ENCODE measurements around the gene MAU2. TPM values are rescaled to one million over a fixed set of nuclear protein-coding genes. Genes with fewer than 3 reads are reported as not detected.
"Not testable (repeated sequence)": the region's sequence is repeated elsewhere in the genome, so short reads cannot be mapped to it uniquely, and the experiment has no call there.

The MAU2 gene
- total and polyA plus RNA-seq, 4 donors: 7.5 to 31.0 (median 17.9) TPM

- no peaks in the 10 kb centered on the region for H3K27me3 ChIP-seq (ENCODE audit: control insufficient read depth in 4 of 4, insufficient read depth in 4 of 4, low read length in 3 of 4)
- H3K27ac ChIP-seq (ENCODE audit: low read depth in 1 of 2, low read length in 2 of 2): no peak overlapping the region
- peaks cover 23 to 80% (median 53%) of the 10 kb centered on the region in 4 donors for H3K36me3 ChIP-seq (ENCODE audit: control insufficient read depth in 4 of 4, insufficient read depth in 3 of 4, low read depth in 1 of 4, low read length in 3 of 4)
- no peak for TF ChIP-seq CTCF (IDR thresholded peaks at IDR 0.05; ENCODE audit: low read depth, low read length, missing input control)
- TF ChIP-seq GABPA (IDR thresholded peaks at IDR 0.05 in 1 of 2, conservative IDR thresholded peaks at IDR 0.05 in 1 of 2): no peak
- TF ChIP-seq HNF4A (conservative IDR thresholded peaks at IDR 0.05): no peak
- TF ChIP-seq YY1 (IDR thresholded peaks at IDR 0.05): no peak
- TF ChIP-seq RXRA (IDR thresholded peaks at IDR 0.05): no peak
- no peak for TF ChIP-seq FOXA2 (IDR thresholded peaks at IDR 0.05)
- no peak for TF ChIP-seq EGR1 (IDR thresholded peaks at IDR 0.05; ENCODE audit: low read depth in 2 of 2)
- no peak for TF ChIP-seq ZBTB33 (IDR thresholded peaks at IDR 0.05)
- no peak for DNase-seq (ENCODE audit: low spot score)
- no peaks in the 10 kb centered on the region for H3K9me3 ChIP-seq (ENCODE audit: control insufficient read depth in 4 of 4, low read length in 3 of 4)
- H3K4me1 ChIP-seq (ENCODE audit: control insufficient read depth in 4 of 4, insufficient read depth in 4 of 4, low read length in 3 of 4): no peaks in the 10 kb centered on the region
- 95% methylated on average over 7 of the region's 7 CpGs for WGBS
- no peak overlapping the region for H3K4me3 ChIP-seq (ENCODE audit: low read depth in 1 of 3, low read length in 3 of 3)
- H3K9ac ChIP-seq (ENCODE audit: low read depth in 1 of 2, low read length in 2 of 2): no peak overlapping the region
These were observed 28.7 kb downstream of the MAU2 start for GRCh38 chr19:19349365-19349764.

GRCh38 chr19:19350756-19351155 is 30.1 kb downstream of the MAU2 start:
- H3K36me3 ChIP-seq (ENCODE audit: control insufficient read depth in 4 of 4, insufficient read depth in 3 of 4, low read depth in 1 of 4, low read length in 3 of 4): peaks cover 26 to 80% (median 52%) of the 10 kb centered on the region in 4 donors
- H3K27me3 ChIP-seq (ENCODE audit: control insufficient read depth in 4 of 4, insufficient read depth in 4 of 4, low read length in 3 of 4); DNase-seq (ENCODE audit: low spot score); H3K4me3 ChIP-seq (ENCODE audit: low read depth in 1 of 3, low read length in 3 of 3); H3K9ac ChIP-seq (ENCODE audit: low read depth in 1 of 2, low read length in 2 of 2); H3K27ac ChIP-seq (ENCODE audit: low read depth in 1 of 2, low read length in 2 of 2); H3K9me3 ChIP-seq (ENCODE audit: control insufficient read depth in 4 of 4, low read length in 3 of 4); H3K4me1 ChIP-seq (ENCODE audit: control insufficient read depth in 4 of 4, insufficient read depth in 4 of 4, low read length in 3 of 4): not testable (repeated sequence)
- 98% methylated on average over 8 of the region's 8 CpGs for whole genome bisulfite sequencing

- Histone ChIP-seq H3K4me3 (ENCODE audit: low read depth in 1 of 3, low read length in 3 of 3) (no peak overlapping the region), H3K27ac (ENCODE audit: low read depth in 1 of 2, low read length in 2 of 2) (no peak overlapping the region), H3K4me1 (ENCODE audit: control insufficient read depth in 4 of 4, insufficient read depth in 4 of 4, low read length in 3 of 4) (no peaks in the 10 kb centered on the region), H3K36me3 (ENCODE audit: control insufficient read depth in 4 of 4, insufficient read depth in 3 of 4, low read depth in 1 of 4, low read length in 3 of 4) (peaks cover 31 to 78% (median 49%) of the 10 kb centered on the region in 4 donors), H3K27me3 (ENCODE audit: control insufficient read depth in 4 of 4, insufficient read depth in 4 of 4, low read length in 3 of 4) (no peaks in the 10 kb centered on the region), H3K9me3 (ENCODE audit: control insufficient read depth in 4 of 4, low read length in 3 of 4) (no peaks in the 10 kb centered on the region), H3K9ac (ENCODE audit: low read depth in 1 of 2, low read length in 2 of 2) (no peak overlapping the region)
- 97% methylated on average over 8 of the region's 8 CpGs for WGBS
- no peak for DNase-seq (ENCODE audit: low spot score)
- TF ChIP-seq TAF1 (conservative IDR thresholded peaks at IDR 0.05) (no peak), GABPA (IDR thresholded peaks at IDR 0.05 in 1 of 2, conservative IDR thresholded peaks at IDR 0.05 in 1 of 2) (no peak), MAX (IDR thresholded peaks at IDR 0.05) (no peak), REST (IDR thresholded peaks at IDR 0.05) (no peak), FOXA2 (IDR thresholded peaks at IDR 0.05) (no peak), YY1 (IDR thresholded peaks at IDR 0.05) (no peak)
These were observed 32.2 kb downstream of the MAU2 start for GRCh38 chr19:19352823-19353222.
